Activated CD4-positive, alpha-beta T cell treated with anti-CD3 and anti-CD28 coated beads for 36 hours (primary cell): ENCODE results near the gene CD160. TPM values are rescaled to one million over a fixed set of nuclear protein-coding genes. Genes with fewer than 3 reads are reported as not detected.

Experiments
- ATAC-seq: fragments of 200-7000 bp; cut with Tn5 transposase; one replicate; pipeline ENCODE4 v1.10.0; 2021; ENCODE audit warnings: mild to moderate bottlenecking, moderate library complexity
- CTCF ChIA-PET: fragments of 350-600 bp; sonication (Branson Sonifier 250); formaldehyde crosslinking; loops from one replicate; lab custom pipeline; 2021; ENCODE audit warnings: antibody characterized with exemption; lab: Charles Lee
- POLR2A ChIA-PET: fragments of 350-600 bp; sonication (Branson Sonifier 250); formaldehyde crosslinking; loops from one replicate; lab custom pipeline; 2021; ENCODE audit warnings: antibody characterized with exemption, inconsistent platforms; lab: Charles Lee
- DNase-seq: peaks from one replicate; pipeline ENCODE4 v3.0.0-alpha.2; 2020
- H3K27ac Mint-ChIP-seq: one replicate; pipeline ENCODE4 v1.8.0; 2021; ENCODE audit warnings: mixed read lengths
- H3K27me3 Mint-ChIP-seq: one replicate; pipeline ENCODE4 v1.8.0; 2021; ENCODE audit warnings: mixed read lengths
- H3K36me3 Mint-ChIP-seq: one replicate; pipeline ENCODE4 v1.8.0; 2021; ENCODE audit warnings: low read depth, mixed read lengths
- H3K4me1 Mint-ChIP-seq: one replicate; pipeline ENCODE4 v1.8.0; 2021; ENCODE audit warnings: mixed read lengths
- H3K4me3 Mint-ChIP-seq: one replicate; pipeline ENCODE4 v1.8.0; 2021; ENCODE audit warnings: mild to moderate bottlenecking, moderate library complexity, mixed read lengths
- H3K9me3 Mint-ChIP-seq: one replicate; pipeline ENCODE4 v1.8.0; 2021; ENCODE audit warnings: low read depth, mixed read lengths
- intact Hi-C, 2 experiments: fragments of 100-400 bp; cut with DNase I in 1 of 2; cut with micrococcal nuclease in 1 of 2; formaldehyde crosslinking; loops; one replicate each; pipeline versions ENCODE4 v1.14.2 to v1.15.1; 2022 to 2024; cut with DNase I, micrococcal nuclease
- total RNA-seq, 2 experiments: library from RNA; stranded (reverse); gene quantifications; one replicate each; pipeline ENCODE4 v1.2.3, GENCODE V29; 2021

The CD160 gene
- total RNA-seq, 2 experiments from 2014 or later, result 0.12 TPM; not detected in 1

- H3K27me3 Mint-ChIP-seq, result peaks cover 2% of the 10 kb centered on the region
- POLR2A ChIA-PET, result no interaction called here
These were observed 23.3 kb upstream of the CD160 start for GRCh38 chr1:145695821-145696629.

GRCh38 chr1:145696630-145696960 is 22.7 kb upstream of the CD160 start:
- intact Hi-C loops, result no loop called here
- ATAC-seq (no peak), DNase-seq (no peak)
- no peak overlapping the region for H3K27ac Mint-ChIP-seq
- CTCF ChIA-PET, result no interaction called here
- H3K36me3 Mint-ChIP-seq, result no peaks in the 10 kb centered on the region
- H3K27me3 Mint-ChIP-seq, result peaks cover 2% of the 10 kb centered on the region
- POLR2A ChIA-PET, result no interaction called here
- no peaks in the 10 kb centered on the region for H3K4me1 Mint-ChIP-seq
- H3K4me3 Mint-ChIP-seq, result no peak overlapping the region
- H3K9me3 Mint-ChIP-seq, result no peaks in the 10 kb centered on the region

More at GRCh38 chr1:145695821-145696629, 23.3 kb upstream of the CD160 start:
- CTCF ChIA-PET, result no interaction called here
- Mint-ChIP-seq H3K4me1 (peaks cover 2% of the 10 kb centered on the region), H3K36me3 (no peaks in the 10 kb centered on the region), H3K4me3 (no peak overlapping the region), H3K27ac (no peak overlapping the region), H3K9me3 (no peaks in the 10 kb centered on the region)
- DNase-seq (no peak), ATAC-seq (no peak)
- intact Hi-C loops, result no loop called here

GRCh38 chr1:145701306-145701862 is 17.9 kb upstream of the CD160 start:
- intact Hi-C loops, result no loop called here

GRCh38 chr1:145702052-145702451 is 17.2 kb upstream of the CD160 start:
- ChIA-PET CTCF (no interaction called here), POLR2A (no interaction called here)
- Mint-ChIP-seq H3K9me3 (no peaks in the 10 kb centered on the region), H3K4me3 (no peak overlapping the region), H3K27ac (no peak overlapping the region), H3K4me1 (no peaks in the 10 kb centered on the region), H3K27me3 (no peaks in the 10 kb centered on the region), H3K36me3 (no peaks in the 10 kb centered on the region)
- intact Hi-C loops, result no loop called here
- ATAC-seq, result no peak
- DNase-seq, result no peak

More at GRCh38 chr1:145701306-145701862, 17.9 kb upstream of the CD160 start:
- no peak for DNase-seq
- ChIA-PET POLR2A (no interaction called here), CTCF (no interaction called here)
- Mint-ChIP-seq H3K4me3 (no peak overlapping the region), H3K27me3 (peaks cover 2% of the 10 kb centered on the region), H3K4me1 (no peaks in the 10 kb centered on the region), H3K9me3 (no peaks in the 10 kb centered on the region), H3K27ac (no peak overlapping the region), H3K36me3 (no peaks in the 10 kb centered on the region)
- no peak for ATAC-seq

- intact Hi-C loops, result no loop called here
- ChIA-PET POLR2A (no interaction called here), CTCF (no interaction called here)
- no peaks in the 10 kb centered on the region for H3K9me3 Mint-ChIP-seq
- DNase-seq (no peak), ATAC-seq (no peak)
- H3K27ac Mint-ChIP-seq, result no peak overlapping the region
- no peaks in the 10 kb centered on the region for H3K36me3 Mint-ChIP-seq
- no peak overlapping the region for H3K4me3 Mint-ChIP-seq
- no peaks in the 10 kb centered on the region for H3K27me3 Mint-ChIP-seq
- no peaks in the 10 kb centered on the region for H3K4me1 Mint-ChIP-seq
These were observed 16.5 kb upstream of the CD160 start for GRCh38 chr1:145702826-145703225.

- Mint-ChIP-seq H3K9me3 (peaks cover 2% of the 10 kb centered on the region), H3K27me3 (peaks cover 2% of the 10 kb centered on the region), H3K4me3 (no peak overlapping the region), H3K36me3 (no peaks in the 10 kb centered on the region), H3K4me1 (no peaks in the 10 kb centered on the region), H3K27ac (no peak overlapping the region)
- ATAC-seq, result no peak
- intact Hi-C loops, result no loop called here
- ChIA-PET POLR2A (no interaction called here), CTCF (no interaction called here)
- DNase-seq, result no peak
These were observed 13.7 kb upstream of the CD160 start for GRCh38 chr1:145705622-145706021.

- H3K27ac Mint-ChIP-seq, result no peak overlapping the region
- H3K4me1 Mint-ChIP-seq, result no peaks in the 10 kb centered on the region
- intact Hi-C loops, result no loop called here
- peaks cover 2% of the 10 kb centered on the region for H3K9me3 Mint-ChIP-seq
- CTCF ChIA-PET, result no interaction called here
- no peak for ATAC-seq
- no peak for DNase-seq
- H3K4me3 Mint-ChIP-seq, result no peak overlapping the region
- H3K36me3 Mint-ChIP-seq, result no peaks in the 10 kb centered on the region
- POLR2A ChIA-PET, result no interaction called here
- peaks cover 2% of the 10 kb centered on the region for H3K27me3 Mint-ChIP-seq
These were observed 13.1 kb upstream of the CD160 start for GRCh38 chr1:145706086-145706664.

GRCh38 chr1:145707183-145707867 is 12.0 kb upstream of the CD160 start, which contains the start of gene PDZK1:
TSS of gene PDZK1 (minus strand) at chr1:145707368. CDS start at chr1:145688021, 19,347 bp downstream.
- intact Hi-C loops, result no loop called here
- DNase-seq, result no peak
- CTCF ChIA-PET, result interaction anchor here (0.8 kb wide), 1 partner anchor 9 kb away, joined by 3 read pairs; no protein-coding TSS in a partner anchor
- Mint-ChIP-seq H3K4me3 (no peak within 1 kb of the TSS), H3K36me3 (no peaks in the 10 kb centered on the region), H3K27ac (no peak within 1 kb of the TSS), H3K4me1 (no peaks in the 10 kb centered on the region), H3K9me3 (peaks cover 2% of the 10 kb centered on the region), H3K27me3 (peaks cover 2% of the 10 kb centered on the region)
- POLR2A ChIA-PET, result no interaction called here
- no peak for ATAC-seq

GRCh38 chr1:145708063-145708462 is 11.2 kb upstream of the CD160 start:
- intact Hi-C loops, result no loop called here
- Mint-ChIP-seq H3K36me3 (no peaks in the 10 kb centered on the region), H3K4me1 (no peaks in the 10 kb centered on the region), H3K9me3 (peaks cover 2% of the 10 kb centered on the region), H3K4me3 (no peak overlapping the region), H3K27me3 (peaks cover 2% of the 10 kb centered on the region), H3K27ac (no peak overlapping the region)
- POLR2A ChIA-PET, result no interaction called here
- ATAC-seq, result no peak
- DNase-seq, result no peak
- CTCF ChIA-PET, result no interaction called here

- peaks cover 2% of the 10 kb centered on the region for H3K9me3 Mint-ChIP-seq
- DNase-seq (no peak), ATAC-seq (no peak)
- intact Hi-C loops, result no loop called here
- peaks cover 2% of the 10 kb centered on the region for H3K27me3 Mint-ChIP-seq
- H3K27ac Mint-ChIP-seq, result no peak overlapping the region
- ChIA-PET POLR2A (no interaction called here), CTCF (interaction anchor here (1.3 kb wide), 1 partner anchor 135 kb away, joined by 4 read pairs; the partner anchor contains the start of gene NUDT17)
- H3K4me3 Mint-ChIP-seq, result no peak overlapping the region
- H3K36me3 Mint-ChIP-seq, result no peaks in the 10 kb centered on the region
- no peaks in the 10 kb centered on the region for H3K4me1 Mint-ChIP-seq
These were observed 8.8 kb upstream of the CD160 start for GRCh38 chr1:145710291-145711027.

GRCh38 chr1:145711213-145711651 is 8.1 kb upstream of the CD160 start:
- peaks cover 2% of the 10 kb centered on the region for H3K27me3 Mint-ChIP-seq
- CTCF ChIA-PET, result interaction anchor here (1.0 kb wide), 1 partner anchor 9 kb away, joined by 5 read pairs; no protein-coding TSS in a partner anchor
- ATAC-seq, result no peak
- POLR2A ChIA-PET, result no interaction called here
- intact Hi-C loops, result no loop called here
- no peak overlapping the region for H3K4me3 Mint-ChIP-seq
- peaks cover 2% of the 10 kb centered on the region for H3K9me3 Mint-ChIP-seq
- H3K27ac Mint-ChIP-seq, result no peak overlapping the region
- DNase-seq, result no peak
- no peaks in the 10 kb centered on the region for H3K36me3 Mint-ChIP-seq
- H3K4me1 Mint-ChIP-seq, result no peaks in the 10 kb centered on the region
